HEK293T (cell line): ENCODE data around the gene POLN.

Source experiments
- CTCF ChIA-PET: fragments of 350-600 bp; formaldehyde crosslinking; extraction: SDS; loops from one replicate; lab custom pipeline; 2021; ENCODE audit warnings: antibody characterized with exemption, inconsistent platforms; lab: Yijun Ruan, JAX
- POLR2A ChIA-PET: fragments of 350-600 bp; formaldehyde crosslinking; extraction: SDS; loops from one replicate; lab custom pipeline; 2020; ENCODE audit warnings: antibody characterized with exemption, inconsistent platforms; lab: Yijun Ruan, JAX
- DNase-seq: peaks from one replicate; pipeline ENCODE4 v3.0.0; 2012; ENCODE audit warnings: mixed read lengths; ENCODE audit errors: extremely low spot score
- ARNT ChIP-seq: fragments of 450-650 bp; IDR thresholded peaks from 2 replicates; pipeline ENCODE4 v1.6.1; 2017; ENCODE audit warnings: mild to moderate bottlenecking
- BHLHE40 ChIP-seq: fragments of 450-650 bp; IDR thresholded peaks from 2 replicates; pipeline ENCODE4 v1.6.1; 2016; ENCODE audit warnings: mild to moderate bottlenecking, moderate library complexity, borderline replicate concordance
- CTBP1 ChIP-seq: fragments of 450-650 bp; IDR thresholded peaks from 2 replicates; pipeline ENCODE4 v1.6.1; 2016; ENCODE audit warnings: borderline replicate concordance
- ELF4 ChIP-seq: fragments of 450-650 bp; IDR thresholded peaks from 2 replicates; pipeline ENCODE4 v1.6.1; 2017; ENCODE audit warnings: antibody characterized with exemption
- FOXA1 ChIP-seq: fragments of 450-650 bp; IDR thresholded peaks from 2 replicates; pipeline ENCODE4 v1.6.1; 2016; ENCODE audit warnings: mild to moderate bottlenecking
- FOXK2 ChIP-seq: fragments of 450-650 bp; IDR thresholded peaks from 2 replicates; pipeline ENCODE4 v1.6.1; 2016; ENCODE audit warnings: mild to moderate bottlenecking
- FOXM1 ChIP-seq: fragments of 450-650 bp; IDR thresholded peaks from 2 replicates; pipeline ENCODE4 v1.6.1; 2017; ENCODE audit warnings: mild to moderate bottlenecking, borderline replicate concordance
- HDGF ChIP-seq: fragments of 450-650 bp; IDR thresholded peaks from 2 replicates; pipeline ENCODE4 v1.6.1; 2017; ENCODE audit warnings: antibody characterized with exemption, borderline replicate concordance
- L3MBTL2 ChIP-seq: fragments of 450-650 bp; conservative IDR thresholded peaks from 2 replicates; pipeline ENCODE4 v1.6.1; 2016; ENCODE audit warnings: mild to moderate bottlenecking
- LEF1 ChIP-seq: fragments of 450-650 bp; IDR thresholded peaks from 2 replicates; pipeline ENCODE4 v1.6.1; 2017; ENCODE audit warnings: mild to moderate bottlenecking, borderline replicate concordance
- NFRKB ChIP-seq: fragments of 450-650 bp; IDR thresholded peaks from 2 replicates; pipeline ENCODE4 v1.6.1; 2016; ENCODE audit warnings: mild to moderate bottlenecking, moderate library complexity
- PKNOX1 ChIP-seq: fragments of 450-650 bp; IDR thresholded peaks from 2 replicates; pipeline ENCODE4 v1.6.1; 2016
- SP1 ChIP-seq: fragments of 450-650 bp; IDR thresholded peaks from 2 replicates; pipeline ENCODE4 v1.6.1; 2017
- SUZ12 ChIP-seq: fragments of 450-650 bp; IDR thresholded peaks from 2 replicates; pipeline ENCODE4 v1.6.1; 2016; ENCODE audit warnings: mild to moderate bottlenecking
- TARDBP ChIP-seq: fragments of 450-650 bp; IDR thresholded peaks from 2 replicates; pipeline ENCODE4 v1.6.1; 2016
- ZNF384 ChIP-seq: fragments of 450-650 bp; IDR thresholded peaks from 2 replicates; pipeline ENCODE4 v1.6.1; 2016

POLN gene

GRCh38 chr4:2250357-2251072 lies 8.6 kb upstream of the POLN start:
- TF ChIP-seq FOXA1 = no peak
- no peak for TF ChIP-seq HDGF
- TF ChIP-seq BHLHE40 = no peak
- TF ChIP-seq TARDBP = no peak
- no peak for TF ChIP-seq LEF1
- TF ChIP-seq L3MBTL2 = no peak
- TF ChIP-seq SUZ12 = no peak
- no peak for TF ChIP-seq ZNF384
- no peak for TF ChIP-seq FOXM1
- TF ChIP-seq ARNT = no peak
- no peak for TF ChIP-seq FOXK2
- TF ChIP-seq SP1 = no peak
- no peak for TF ChIP-seq PKNOX1
- TF ChIP-seq NFRKB = no peak
- no peak for TF ChIP-seq CTBP1
- TF ChIP-seq ELF4 = no peak
- ChIA-PET CTCF (no interaction called here), POLR2A (interaction anchor here (1.6 kb wide), 1 partner anchor 12 kb away, joined by 6 read pairs; the partner anchor contains the start of gene MXD4)
- DNase-seq = no peak

GRCh38 chr4:2249526-2250356 lies 7.8 kb upstream of the POLN start:
- CTCF ChIA-PET = no interaction called here
- no peak for DNase-seq
- no peak for TF ChIP-seq ZNF384
- no peak for TF ChIP-seq NFRKB
- no peak for TF ChIP-seq SUZ12
- no peak for TF ChIP-seq ARNT
- no peak for TF ChIP-seq FOXM1
- TF ChIP-seq TARDBP = no peak
- TF ChIP-seq FOXA1 = no peak
- TF ChIP-seq ELF4 = no peak
- TF ChIP-seq CTBP1 = no peak
- no peak for TF ChIP-seq HDGF
- POLR2A ChIA-PET = interaction anchor here (0.6 kb wide), 1 partner anchor 13 kb away, joined by 3 read pairs; no protein-coding TSS in a partner anchor

GRCh38 chr4:2248821-2249261 lies 6.9 kb upstream of the POLN start:
- ChIA-PET CTCF (no interaction called here), POLR2A (interaction anchor here (1.0 to 1.1 kb wide), 2 partner anchors 8 to 13 kb away, joined by 4 to 5 read pairs; partner anchors contain the start of gene MXD4)
- no peak for DNase-seq
- no peak for TF ChIP-seq FOXK2
- no peak for TF ChIP-seq LEF1
- TF ChIP-seq HDGF = no peak
- no peak for TF ChIP-seq ZNF384
- no peak for TF ChIP-seq TARDBP
- no peak for TF ChIP-seq NFRKB
- TF ChIP-seq PKNOX1 = no peak
- no peak for TF ChIP-seq BHLHE40
- no peak for TF ChIP-seq FOXM1
- no peak for TF ChIP-seq FOXA1
- no peak for TF ChIP-seq ELF4
- no peak for TF ChIP-seq SUZ12
- no peak for TF ChIP-seq SP1
- TF ChIP-seq ARNT = no peak
- TF ChIP-seq CTBP1 = no peak
- no peak for TF ChIP-seq L3MBTL2

- POLR2A ChIA-PET = interaction anchor here (1.0 to 1.1 kb wide), 2 partner anchors 9 to 14 kb away, joined by 4 to 5 read pairs; partner anchors contain the start of gene MXD4
- no peak for DNase-seq
- TF ChIP-seq ZNF384 = no peak
- no peak for TF ChIP-seq TARDBP
- CTCF ChIA-PET = no interaction called here
These were observed 6.3 kb upstream of the POLN start for GRCh38 chr4:2248044-2248780.

GRCh38 chr4:2247128-2248043 lies 5.5 kb upstream of the POLN start:
- TF ChIP-seq BHLHE40 (no peak), FOXK2 (no peak), SUZ12 (no peak), LEF1 (no peak), ELF4 (no peak), L3MBTL2 (no peak), PKNOX1 (no peak), FOXA1 (no peak), HDGF (no peak), FOXM1 (no peak), ARNT (no peak), CTBP1 (no peak), ZNF384 (no peak), NFRKB (no peak), TARDBP (no peak), SP1 (no peak)
- CTCF ChIA-PET = no interaction called here
- POLR2A ChIA-PET = interaction anchor here (1.0 to 1.1 kb wide), 2 partner anchors 10 to 15 kb away, joined by 4 to 5 read pairs; partner anchors contain the start of gene MXD4
- DNase-seq = no peak
